ENCODE measurements around the gene TMEM121B. TPM values are rescaled to one million over a fixed set of nuclear protein-coding genes. Genes with fewer than 3 reads are reported as not detected.

The TMEM121B gene
- total and polyA plus RNA-seq, 2 experiments from 2014 or later = 2.0 to 7.2 TPM

DNA sequence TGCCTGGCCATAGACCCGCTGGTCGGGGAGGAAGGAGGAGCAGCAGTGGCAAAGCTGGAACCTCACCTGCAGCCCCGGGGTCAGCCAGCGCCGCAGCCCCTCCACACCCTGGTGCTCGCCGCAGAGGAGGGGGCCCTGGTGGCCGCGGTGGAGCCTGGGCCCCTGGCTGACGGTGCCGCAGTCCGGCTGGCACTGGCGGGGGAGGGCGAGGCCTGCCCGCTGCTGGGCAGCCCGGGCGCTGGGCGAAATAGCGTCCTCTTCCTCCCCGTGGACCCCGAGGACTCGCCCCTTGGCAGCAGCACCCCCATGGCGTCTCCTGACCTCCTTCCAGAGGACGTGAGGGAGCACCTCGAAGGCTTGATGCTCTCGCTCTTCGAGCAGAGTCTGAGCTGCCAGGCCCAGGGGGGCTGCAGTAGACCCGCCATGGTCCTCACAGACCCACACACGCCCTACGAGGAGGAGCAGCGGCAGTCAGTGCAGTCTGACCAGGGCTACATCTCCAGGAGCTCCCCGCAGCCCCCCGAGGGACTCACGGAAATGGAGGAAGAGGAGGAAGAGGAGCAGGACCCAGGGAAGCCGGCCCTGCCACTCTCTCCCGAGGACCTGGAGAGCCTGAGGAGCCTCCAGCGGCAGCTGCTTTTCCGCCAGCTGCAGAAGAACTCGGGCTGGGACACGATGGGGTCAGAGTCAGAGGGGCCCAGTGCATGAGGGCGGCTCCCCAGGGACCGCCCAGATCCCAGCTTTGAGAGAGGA lies 11.9 kb downstream of the TMEM121B start:
- Histone ChIP-seq H3K27ac (ENCODE audit: low read depth) (no peak overlapping the region), H3K27me3 (ENCODE audit: insufficient read depth) (no peaks in the 10 kb centered on the region), H3F3A (replicated peaks; ENCODE audit: low read depth) (no peaks in the 10 kb centered on the region), H3K4me2 (no peak overlapping the region), H3K4me3 (no peak overlapping the region), H3K79me2 (replicated peaks; ENCODE audit: insufficient read depth) (no peaks in the 10 kb centered on the region), H4K20me1 (replicated peaks; ENCODE audit: insufficient read depth) (no peaks in the 10 kb centered on the region; the same call in 1 of the 2 replicates), H3K36me3 (ENCODE audit: insufficient read depth) (no peaks in the 10 kb centered on the region), H2AFZ (no peak overlapping the region), H3K9me2 (ENCODE audit: insufficient read depth) (no peaks in the 10 kb centered on the region), H3K4me1 (ENCODE audit: insufficient read depth) (no peaks in the 10 kb centered on the region)
- H3K27ac Mint-ChIP-seq = no peak overlapping the region
- no peak overlapping the region for H3K4me3 Mint-ChIP-seq
- no peak for TF ChIP-seq ZNF114 (CRISPR knock-in tag; IDR thresholded peaks at IDR 0.05)
- no peak for TF ChIP-seq ETS1 (IDR thresholded peaks at IDR 0.05)
- no peak for TF ChIP-seq POLR2AphosphoS5 (IDR thresholded peaks at IDR 0.05; ENCODE audit: low read depth)
- DNase-seq (ENCODE audit: low spot score) (no peak), ATAC-seq (no peak)
- peaks cover 3% of the 10 kb centered on the region; the same call in 2 of the 3 replicates for H3K36me3 Mint-ChIP-seq (ENCODE audit: low read depth)
- H3K9me3 Mint-ChIP-seq = no peaks in the 10 kb centered on the region; the same call in 2 of the 3 replicates
- H3K27me3 Mint-ChIP-seq (ENCODE audit: insufficient read depth, low read depth, poor library complexity) = peaks cover 6% of the 10 kb centered on the region
- H3K4me1 Mint-ChIP-seq = peaks cover 10% of the 10 kb centered on the region; the same call in 1 of the 3 replicates

- no peak overlapping the region for H2AFZ ChIP-seq
- no peak overlapping the region for H3K4me3 ChIP-seq
- H3K27me3 ChIP-seq (ENCODE audit: insufficient read depth) = no peaks in the 10 kb centered on the region
- H3K27me3 Mint-ChIP-seq (ENCODE audit: insufficient read depth, low read depth, poor library complexity) = peaks cover 5% of the 10 kb centered on the region
- H3K79me2 ChIP-seq (replicated peaks; ENCODE audit: insufficient read depth) = no peaks in the 10 kb centered on the region
- no peak overlapping the region for H3K4me3 Mint-ChIP-seq
- DNase-seq (ENCODE audit: low spot score) (no peak), ATAC-seq (no peak)
- H3K9me2 ChIP-seq (ENCODE audit: insufficient read depth) = no peaks in the 10 kb centered on the region
- no peaks in the 10 kb centered on the region for H3K4me1 ChIP-seq (ENCODE audit: insufficient read depth)
- peaks cover 10% of the 10 kb centered on the region; the same call in 1 of the 3 replicates for H3K4me1 Mint-ChIP-seq
- no peaks in the 10 kb centered on the region for H3K36me3 ChIP-seq (ENCODE audit: insufficient read depth)
- H3F3A ChIP-seq (replicated peaks; ENCODE audit: low read depth) = no peaks in the 10 kb centered on the region
- H3K27ac Mint-ChIP-seq = no peak overlapping the region
- H3K27ac ChIP-seq (ENCODE audit: low read depth) = no peak overlapping the region
- no peak for TF ChIP-seq POLR2AphosphoS5 (IDR thresholded peaks at IDR 0.05; ENCODE audit: low read depth)
- no peak for TF ChIP-seq STAT1 (IDR thresholded peaks at IDR 0.05; ENCODE audit: unreplicated experiment)
- no peak for TF ChIP-seq ETS1 (IDR thresholded peaks at IDR 0.05)
- TF ChIP-seq, protein P1, sequence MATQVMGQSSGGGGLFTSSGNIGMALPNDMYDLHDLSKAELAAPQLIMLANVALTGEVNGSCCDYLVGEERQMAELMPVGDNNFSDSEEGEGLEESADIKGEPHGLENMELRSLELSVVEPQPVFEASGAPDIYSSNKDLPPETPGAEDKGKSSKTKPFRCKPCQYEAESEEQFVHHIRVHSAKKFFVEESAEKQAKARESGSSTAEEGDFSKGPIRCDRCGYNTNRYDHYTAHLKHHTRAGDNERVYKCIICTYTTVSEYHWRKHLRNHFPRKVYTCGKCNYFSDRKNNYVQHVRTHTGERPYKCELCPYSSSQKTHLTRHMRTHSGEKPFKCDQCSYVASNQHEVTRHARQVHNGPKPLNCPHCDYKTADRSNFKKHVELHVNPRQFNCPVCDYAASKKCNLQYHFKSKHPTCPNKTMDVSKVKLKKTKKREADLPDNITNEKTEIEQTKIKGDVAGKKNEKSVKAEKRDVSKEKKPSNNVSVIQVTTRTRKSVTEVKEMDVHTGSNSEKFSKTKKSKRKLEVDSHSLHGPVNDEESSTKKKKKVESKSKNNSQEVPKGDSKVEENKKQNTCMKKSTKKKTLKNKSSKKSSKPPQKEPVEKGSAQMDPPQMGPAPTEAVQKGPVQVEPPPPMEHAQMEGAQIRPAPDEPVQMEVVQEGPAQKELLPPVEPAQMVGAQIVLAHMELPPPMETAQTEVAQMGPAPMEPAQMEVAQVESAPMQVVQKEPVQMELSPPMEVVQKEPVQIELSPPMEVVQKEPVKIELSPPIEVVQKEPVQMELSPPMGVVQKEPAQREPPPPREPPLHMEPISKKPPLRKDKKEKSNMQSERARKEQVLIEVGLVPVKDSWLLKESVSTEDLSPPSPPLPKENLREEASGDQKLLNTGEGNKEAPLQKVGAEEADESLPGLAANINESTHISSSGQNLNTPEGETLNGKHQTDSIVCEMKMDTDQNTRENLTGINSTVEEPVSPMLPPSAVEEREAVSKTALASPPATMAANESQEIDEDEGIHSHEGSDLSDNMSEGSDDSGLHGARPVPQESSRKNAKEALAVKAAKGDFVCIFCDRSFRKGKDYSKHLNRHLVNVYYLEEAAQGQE (IDR thresholded peaks at IDR 0.05; ENCODE audit: unreplicated experiment) = no peak
- no peak for TF ChIP-seq EZH2 (IDR thresholded peaks at IDR 0.05; ENCODE audit: low read depth, unreplicated experiment)
- TF ChIP-seq ZNF114 (CRISPR knock-in tag; IDR thresholded peaks at IDR 0.05) = no peak
- TF ChIP-seq EZH2phosphoT487 (IDR thresholded peaks at IDR 0.05; ENCODE audit: unreplicated experiment) = no peak
- TF ChIP-seq CREB1 (CRISPR knock-in tag; IDR thresholded peaks at IDR 0.05; ENCODE audit: low read depth) = no peak
- TF ChIP-seq JUNB (IDR thresholded peaks at IDR 0.05; ENCODE audit: unreplicated experiment) = no peak
- TF ChIP-seq ZNF331 (CRISPR knock-in tag; IDR thresholded peaks at IDR 0.05; ENCODE audit: low read depth) = no peak
- no peak for TF ChIP-seq NANOG (IDR thresholded peaks at IDR 0.05; ENCODE audit: borderline replicate concordance)
- H3K4me2 ChIP-seq = no peak overlapping the region
- no peaks in the 10 kb centered on the region; the same call in 2 of the 3 replicates for H3K9me3 Mint-ChIP-seq
- H3K36me3 Mint-ChIP-seq (ENCODE audit: low read depth) = peaks cover 3% of the 10 kb centered on the region; the same call in 2 of the 3 replicates
- no peaks in the 10 kb centered on the region; the same call in 1 of the 2 replicates for H4K20me1 ChIP-seq (replicated peaks; ENCODE audit: insufficient read depth)
These were observed 12.7 kb downstream of the TMEM121B start for GRCh38 chr22:17108256-17109112.

Measured in GM23338 (cell line).